ENCODE measurements around the gene UNC5C. TPM values are rescaled to one million over a fixed set of nuclear protein-coding genes. Genes with fewer than 3 reads are reported as not detected.
A peak's percentile ranks its signal among the peaks of the same experiment; 100 is the strongest.

Gene UNC5C
- total RNA-seq, 1 donor from 2014 or later: 2.2 TPM

- no peak overlapping the region for H3K4me3 ChIP-seq (ENCODE audit: low read depth, low read length)
- DNase-seq (ENCODE audit: low read depth): no peak
- no peak for TF ChIP-seq CTCF (conservative IDR thresholded peaks at IDR 0.05; ENCODE audit: low read depth, low read length)
Observed at GRCh38 chr4:95511477-95511876, 37.3 kb downstream of the UNC5C start.

GRCh38 chr4:95510877-95511276 is 37.9 kb downstream of the UNC5C start:
- H3K4me3 ChIP-seq (ENCODE audit: low read depth, low read length): no peak overlapping the region
- DNase-seq (ENCODE audit: low read depth): no peak
- no peak for TF ChIP-seq CTCF (conservative IDR thresholded peaks at IDR 0.05; ENCODE audit: low read depth, low read length)

- DNase-seq (ENCODE audit: low read depth): no peak
- peak; percentile 75 for TF ChIP-seq CTCF (conservative IDR thresholded peaks at IDR 0.05; ENCODE audit: low read depth, low read length)
- H3K4me3 ChIP-seq (ENCODE audit: low read depth, low read length): no peak overlapping the region
Observed at GRCh38 chr4:95510145-95510544, 38.6 kb downstream of the UNC5C start.

GRCh38 chr4:95508421-95508820 is 40.4 kb downstream of the UNC5C start:
- DNase-seq (ENCODE audit: low read depth): no peak
- no peak overlapping the region for H3K4me3 ChIP-seq (ENCODE audit: low read depth, low read length)
- TF ChIP-seq CTCF (conservative IDR thresholded peaks at IDR 0.05; ENCODE audit: low read depth, low read length): no peak

- no peak overlapping the region for H3K4me3 ChIP-seq (ENCODE audit: low read depth, low read length)
- no peak for TF ChIP-seq CTCF (conservative IDR thresholded peaks at IDR 0.05; ENCODE audit: low read depth, low read length)
- DNase-seq (ENCODE audit: low read depth): no peak
Observed at GRCh38 chr4:95507561-95507960, 41.2 kb downstream of the UNC5C start.

- no peak overlapping the region for H3K4me3 ChIP-seq (ENCODE audit: low read depth, low read length)
- no peak for DNase-seq (ENCODE audit: low read depth)
- TF ChIP-seq CTCF (conservative IDR thresholded peaks at IDR 0.05; ENCODE audit: low read depth, low read length): no peak
Observed at GRCh38 chr4:95507147-95507546, 41.6 kb downstream of the UNC5C start.

- DNase-seq (ENCODE audit: low read depth): no peak
Observed at GRCh38 chr4:95506264-95506663, 42.5 kb downstream of the UNC5C start.

More at GRCh38 chr4:95506264-95506663, 42.5 kb downstream of the UNC5C start:
- no peak for TF ChIP-seq CTCF (conservative IDR thresholded peaks at IDR 0.05; ENCODE audit: low read depth, low read length)
- no peak overlapping the region for H3K4me3 ChIP-seq (ENCODE audit: low read depth, low read length)

All from epithelial cell of proximal tubule (primary cell).